ENCODE data around the gene CD300A.

DNA sequence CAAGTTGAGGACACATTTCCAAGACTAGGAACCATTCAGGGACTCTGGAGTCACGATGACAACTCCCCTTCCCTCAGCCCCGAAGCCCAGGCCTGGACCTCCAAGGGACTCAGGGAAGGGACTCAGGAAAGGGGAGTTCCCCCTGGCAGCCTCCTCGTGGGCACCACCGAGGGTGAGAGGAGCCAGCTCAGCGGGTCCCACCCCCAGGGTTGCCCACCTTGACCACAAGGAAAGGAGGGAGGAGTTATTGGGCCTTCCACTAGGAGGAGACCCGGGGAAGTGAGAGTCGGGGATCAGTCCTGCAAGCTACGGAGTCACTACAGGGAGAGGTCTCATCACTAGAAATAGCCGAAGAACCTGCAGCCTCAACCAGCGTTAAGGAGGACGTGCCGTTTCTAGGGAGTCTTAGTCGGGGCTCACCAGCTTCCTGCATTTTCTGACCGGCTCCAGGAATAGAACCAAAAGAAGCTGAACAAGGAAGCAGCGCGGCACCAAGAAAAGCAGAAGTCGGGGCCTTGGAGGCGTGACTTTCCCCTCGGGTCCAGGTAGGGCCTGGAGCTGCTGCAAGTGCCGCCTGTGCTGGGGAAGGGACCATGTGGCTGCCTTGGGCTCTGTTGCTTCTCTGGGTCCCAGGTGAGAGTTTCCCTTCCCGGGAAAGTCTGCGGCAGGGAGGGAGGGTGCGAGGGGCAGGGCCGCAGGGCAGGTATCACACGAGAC lies at the start of gene CD300A:
- TF ChIP-seq, protein P1, sequence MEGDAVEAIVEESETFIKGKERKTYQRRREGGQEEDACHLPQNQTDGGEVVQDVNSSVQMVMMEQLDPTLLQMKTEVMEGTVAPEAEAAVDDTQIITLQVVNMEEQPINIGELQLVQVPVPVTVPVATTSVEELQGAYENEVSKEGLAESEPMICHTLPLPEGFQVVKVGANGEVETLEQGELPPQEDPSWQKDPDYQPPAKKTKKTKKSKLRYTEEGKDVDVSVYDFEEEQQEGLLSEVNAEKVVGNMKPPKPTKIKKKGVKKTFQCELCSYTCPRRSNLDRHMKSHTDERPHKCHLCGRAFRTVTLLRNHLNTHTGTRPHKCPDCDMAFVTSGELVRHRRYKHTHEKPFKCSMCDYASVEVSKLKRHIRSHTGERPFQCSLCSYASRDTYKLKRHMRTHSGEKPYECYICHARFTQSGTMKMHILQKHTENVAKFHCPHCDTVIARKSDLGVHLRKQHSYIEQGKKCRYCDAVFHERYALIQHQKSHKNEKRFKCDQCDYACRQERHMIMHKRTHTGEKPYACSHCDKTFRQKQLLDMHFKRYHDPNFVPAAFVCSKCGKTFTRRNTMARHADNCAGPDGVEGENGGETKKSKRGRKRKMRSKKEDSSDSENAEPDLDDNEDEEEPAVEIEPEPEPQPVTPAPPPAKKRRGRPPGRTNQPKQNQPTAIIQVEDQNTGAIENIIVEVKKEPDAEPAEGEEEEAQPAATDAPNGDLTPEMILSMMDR (IDR thresholded peaks at IDR 0.05): no peak
- TF ChIP-seq POLR2A (IDR thresholded peaks at IDR 0.05): peak in 1 of 3 donors; percentile 24

Measured in body of pancreas (tissue), 4 donors.